ENCODE data around the gene CHST5. TPM values are rescaled to one million over a fixed set of nuclear protein-coding genes. Genes with fewer than 3 reads are reported as not detected.
"Not testable (repeated sequence)": the region's sequence is repeated elsewhere in the genome, so short reads cannot be mapped to it uniquely, and the experiment has no call there.

Gene CHST5
- total RNA-seq, 6 experiments from 2014 or later: not detected

DNA sequence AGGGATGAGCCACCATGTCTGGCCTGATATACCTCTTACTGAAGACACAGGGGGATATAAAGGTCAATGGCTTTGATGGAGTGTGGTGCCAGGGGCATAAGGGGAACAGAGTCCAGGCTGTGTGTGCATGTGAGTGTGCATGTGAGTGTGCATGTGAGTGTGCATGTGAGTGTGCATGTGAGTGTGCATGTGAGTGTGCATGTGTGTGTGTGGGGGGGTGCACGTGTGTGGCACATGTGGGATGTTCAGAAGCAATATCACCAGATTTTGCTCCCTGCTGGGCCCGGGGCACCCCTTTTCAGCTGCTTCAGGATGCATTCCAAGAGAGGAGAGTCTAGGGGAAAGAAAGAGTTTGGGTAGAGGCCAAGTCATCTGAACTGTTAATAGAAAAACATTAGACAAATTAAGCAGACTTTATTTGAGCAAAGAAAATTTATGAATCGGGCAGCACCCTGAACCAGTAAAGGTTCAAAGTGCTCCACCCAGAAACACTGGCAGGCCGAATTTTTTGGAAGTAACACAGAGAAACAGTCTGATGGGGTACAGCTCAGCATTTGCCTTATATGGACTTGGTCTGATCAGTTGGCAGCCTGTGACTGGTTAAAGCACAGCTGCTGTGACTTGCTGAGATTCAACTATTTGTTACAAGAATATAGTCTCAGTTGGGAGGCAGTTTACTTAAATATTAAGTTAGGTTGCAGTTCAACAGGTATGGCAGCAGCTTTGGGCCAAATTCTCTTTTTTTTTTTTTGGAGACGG is 9.7 kb downstream of the CHST5 start:
- intact Hi-C loops (cut with DNase I): no loop called here
- Histone ChIP-seq H3K9me3 (no peaks in the 10 kb centered on the region), H3K36me3 (no peaks in the 10 kb centered on the region), H3K4me3 (no peak overlapping the region), H3K27ac (no peak overlapping the region), H3K4me1 (peaks cover 0 to 15% (median 6%) of the 10 kb centered on the region in 4 donors), H3K27me3 (no peaks in the 10 kb centered on the region)
- no peak for TF ChIP-seq POLR2A (IDR thresholded peaks at IDR 0.05)
- TF ChIP-seq, protein P1, sequence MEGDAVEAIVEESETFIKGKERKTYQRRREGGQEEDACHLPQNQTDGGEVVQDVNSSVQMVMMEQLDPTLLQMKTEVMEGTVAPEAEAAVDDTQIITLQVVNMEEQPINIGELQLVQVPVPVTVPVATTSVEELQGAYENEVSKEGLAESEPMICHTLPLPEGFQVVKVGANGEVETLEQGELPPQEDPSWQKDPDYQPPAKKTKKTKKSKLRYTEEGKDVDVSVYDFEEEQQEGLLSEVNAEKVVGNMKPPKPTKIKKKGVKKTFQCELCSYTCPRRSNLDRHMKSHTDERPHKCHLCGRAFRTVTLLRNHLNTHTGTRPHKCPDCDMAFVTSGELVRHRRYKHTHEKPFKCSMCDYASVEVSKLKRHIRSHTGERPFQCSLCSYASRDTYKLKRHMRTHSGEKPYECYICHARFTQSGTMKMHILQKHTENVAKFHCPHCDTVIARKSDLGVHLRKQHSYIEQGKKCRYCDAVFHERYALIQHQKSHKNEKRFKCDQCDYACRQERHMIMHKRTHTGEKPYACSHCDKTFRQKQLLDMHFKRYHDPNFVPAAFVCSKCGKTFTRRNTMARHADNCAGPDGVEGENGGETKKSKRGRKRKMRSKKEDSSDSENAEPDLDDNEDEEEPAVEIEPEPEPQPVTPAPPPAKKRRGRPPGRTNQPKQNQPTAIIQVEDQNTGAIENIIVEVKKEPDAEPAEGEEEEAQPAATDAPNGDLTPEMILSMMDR (IDR thresholded peaks at IDR 0.05): no peak
- 82% methylated on average over 5 of the region's 5 CpGs for WGBS (ENCODE audit: insufficient coverage, low coverage, low lambda C conversion rate, missing lambda C conversion rate)
- peak in 2 of 4 donors; percentile 9 to 22 for ATAC-seq
- DNase-seq: no peak

DNA sequence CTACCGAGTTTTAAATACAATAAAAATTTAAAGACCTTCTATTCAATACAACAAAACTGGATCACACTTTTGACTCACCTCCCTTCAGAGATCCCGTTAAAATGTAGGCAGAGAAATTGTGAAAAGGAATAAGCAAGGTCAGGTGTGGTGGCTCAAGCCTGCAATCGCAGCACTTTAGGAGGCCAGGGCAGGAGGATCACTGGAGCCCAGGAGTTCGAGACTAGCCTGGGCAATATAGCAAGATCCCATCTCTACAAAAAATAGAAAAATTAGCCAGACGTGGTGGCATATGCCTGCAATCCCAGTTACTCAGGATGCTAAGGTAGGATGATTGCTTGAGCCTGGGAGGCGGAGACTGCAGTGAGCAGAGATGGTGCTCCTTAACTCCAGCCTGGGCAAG is 16.7 kb downstream of the CHST5 start:
- DNase-seq: no peak
- ATAC-seq: no peak
- TF ChIP-seq POLR2A (IDR thresholded peaks at IDR 0.05): no peak
- TF ChIP-seq, protein P1 (IDR thresholded peaks at IDR 0.05): no peak
- Histone ChIP-seq H3K4me3 (no peak overlapping the region), H3K27ac (no peak overlapping the region), H3K27me3 (no peaks in the 10 kb centered on the region), H3K36me3 (no peaks in the 10 kb centered on the region), H3K9me3 (no peaks in the 10 kb centered on the region), H3K4me1 (no peaks in the 10 kb centered on the region)
- WGBS (ENCODE audit: insufficient coverage, low coverage, low lambda C conversion rate, missing lambda C conversion rate): 95% methylated on average over 5 of the region's 6 CpGs
- intact Hi-C loops (cut with DNase I): no loop called here

DNA sequence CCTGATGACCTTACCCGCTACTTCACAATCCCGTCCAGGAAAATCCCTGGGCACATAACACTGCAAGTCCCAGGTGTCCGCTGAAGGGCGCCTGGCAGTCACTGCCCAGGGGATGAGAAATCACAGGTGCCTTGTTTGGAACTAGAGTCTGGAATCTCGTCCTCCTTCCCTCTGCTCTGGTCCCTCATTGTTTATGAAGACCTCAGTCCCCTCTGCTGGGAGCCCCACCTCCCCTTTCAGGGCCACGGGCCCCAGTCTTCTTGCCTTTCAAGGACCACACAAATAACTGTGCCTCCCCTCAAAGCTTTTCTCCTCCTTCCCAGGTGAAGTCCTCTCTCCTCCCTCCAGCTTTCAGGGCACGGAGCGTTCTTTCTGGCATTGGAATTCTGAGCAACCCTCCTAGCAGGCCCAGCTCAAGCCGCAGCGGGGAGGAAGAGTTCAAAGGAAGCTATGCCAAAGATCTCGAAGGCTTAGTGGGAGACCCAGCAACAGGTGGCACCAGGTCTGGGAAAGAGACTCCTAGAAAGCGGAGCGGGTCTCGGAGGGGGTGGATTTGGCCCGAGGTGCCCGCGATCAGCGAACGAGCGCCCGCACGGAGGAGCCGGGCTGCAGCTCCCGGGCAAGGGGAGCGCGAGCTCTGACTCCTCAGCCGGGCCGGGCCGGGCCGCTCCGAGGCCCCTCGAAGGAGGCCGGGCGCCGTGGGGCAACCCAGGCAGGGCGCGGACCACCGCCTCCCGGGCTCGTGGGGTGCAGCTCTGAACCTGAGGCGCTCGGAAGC is 19.5 kb downstream of the CHST5 start:
- Histone ChIP-seq H3K27ac (peak overlapping the region; percentile 91 to 95 (median 94)), H3K4me3 (peak overlapping the region; percentile 83 to 95 (median 91))
- ATAC-seq (peak; percentile 36 to 53 (median 46)), DNase-seq (peak in 1 of 3 donors; percentile 65)
- H3K27me3 ChIP-seq; intact Hi-C loops (cut with DNase I); H3K36me3 ChIP-seq; H3K4me1 ChIP-seq; H3K9me3 ChIP-seq: not testable (repeated sequence)
- 3% methylated on average over 27 of the region's 42 CpGs for WGBS (ENCODE audit: insufficient coverage, low coverage, low lambda C conversion rate, missing lambda C conversion rate)
- TF ChIP-seq, protein P1 (IDR thresholded peaks at IDR 0.05): peak in 2 of 4 donors; percentile 3 to 8

DNA sequence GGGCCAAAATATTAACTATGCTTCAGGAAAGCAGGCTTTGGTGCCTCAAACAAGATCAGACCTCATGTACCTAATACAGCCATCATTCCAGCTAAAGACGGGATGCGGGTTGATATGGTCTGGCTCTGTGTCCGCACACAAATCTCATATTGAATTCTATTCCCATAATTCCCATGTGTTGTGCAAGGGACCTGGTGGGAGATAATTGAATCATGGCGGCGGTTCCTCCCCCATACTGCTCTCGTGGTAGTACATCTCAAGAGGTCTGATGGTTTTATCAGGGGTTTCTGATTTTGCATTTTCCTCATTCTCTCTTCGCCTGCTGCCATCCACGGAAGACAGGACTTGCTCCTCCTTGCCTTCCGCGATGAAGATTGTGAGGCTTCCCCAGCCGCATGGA is 21.6 kb downstream of the CHST5 start:
- WGBS (ENCODE audit: insufficient coverage, low coverage, low lambda C conversion rate, missing lambda C conversion rate): 93% methylated on average over 7 of the region's 11 CpGs
- TF ChIP-seq POLR2A (IDR thresholded peaks at IDR 0.05): no peak
- TF ChIP-seq, protein P1 (IDR thresholded peaks at IDR 0.05): no peak
- intact Hi-C loops (cut with DNase I): no loop called here
- no peak for DNase-seq
- Histone ChIP-seq H3K4me3 (no peak overlapping the region), H3K4me1 (no peaks in the 10 kb centered on the region), H3K36me3 (no peaks in the 10 kb centered on the region), H3K9me3 (no peaks in the 10 kb centered on the region), H3K27me3 (no peaks in the 10 kb centered on the region), H3K27ac (no peak overlapping the region)
- no peak for ATAC-seq
